B cell (primary cell): ENCODE results near the gene MAML3. TPM values are rescaled to one million over a fixed set of nuclear protein-coding genes. Genes with fewer than 3 reads are reported as not detected.

Experiments
- ATAC-seq: fragments of 200-7000 bp; cut with Tn5 transposase; one replicate; pipeline ENCODE4 v1.10.0; 2021; ENCODE audit warnings: low read depth, mild to moderate bottlenecking, moderate number of reproducible peaks, moderate library complexity
- CTCF ChIA-PET: fragments of 350-600 bp; sonication (Branson Sonifier 250); formaldehyde crosslinking; loops from one replicate; lab custom pipeline; 2021; ENCODE audit warnings: antibody characterized with exemption, inconsistent platforms; lab: Charles Lee
- POLR2A ChIA-PET: fragments of 350-600 bp; sonication (Branson Sonifier 250); formaldehyde crosslinking; loops from one replicate; lab custom pipeline; 2021; ENCODE audit warnings: antibody characterized with exemption; lab: Charles Lee
- DNase-seq: peaks from one replicate; pipeline ENCODE4 v3.0.0; 2013
- H2AFZ ChIP-seq: 2 replicates; pipeline ENCODE4 v1.6.1; 2012; ENCODE audit warnings: mild to moderate bottlenecking, low read depth, low read length; ENCODE audit not compliant: insufficient read depth, poor library complexity, severe bottlenecking
- H3K27ac ChIP-seq, 2 donors: 1 replicate in 1 of 2; 2 replicates in 1 of 2; pipeline ENCODE4 v1.5.1; 2012 to 2013; ENCODE audit warnings: low read length in 2 of 2, mild to moderate bottlenecking in 2 of 2, moderate library complexity in 1 of 2
- H3K27me3 ChIP-seq, 4 experiments: fragments of 200-600 bp in 1 of 4; sonication (generic) in 1 of 4; replicated peaks in 1 of 4; 1 replicate in 2 of 4; 2 replicates in 2 of 4; pipeline versions ENCODE4 v1.6.1 to v1.7.0; 2013 to 2016; ENCODE audit warnings: low read length in 3 of 4, mild to moderate bottlenecking in 2 of 4, mixed read lengths in 1 of 4, moderate library complexity in 1 of 4; ENCODE audit not compliant: insufficient read depth in 4 of 4, control insufficient read depth in 3 of 4; ENCODE audit errors: control extremely low read depth in 1 of 4
- H3K36me3 ChIP-seq, 2 experiments: replicated peaks in 1 of 2; 1 replicate in 1 of 2; 2 replicates in 1 of 2; pipeline versions ENCODE4 v1.6.1 to v1.7.1; 2013; ENCODE audit warnings: low read length in 1 of 2; ENCODE audit not compliant: insufficient read depth in 2 of 2, control insufficient read depth in 1 of 2; ENCODE audit errors: control extremely low read depth in 1 of 2, extremely low read depth in 1 of 2
- H3K4me1 ChIP-seq, 2 donors: fragments of 200-600 bp in 1 of 2; sonication (generic) in 1 of 2; 1 replicate in 1 of 2; 2 replicates in 1 of 2; pipeline versions ENCODE4 v1.5.1 to v1.6.1; 2013 to 2017; ENCODE audit warnings: low read length in 2 of 2; ENCODE audit not compliant: control insufficient read depth in 2 of 2, insufficient read depth in 2 of 2
- H3K4me2 ChIP-seq: replicated peaks from 2 replicates; pipeline ENCODE3; 2012; ENCODE audit warnings: mild to moderate bottlenecking, low read depth, low read length; ENCODE audit not compliant: poor library complexity, severe bottlenecking
- H3K4me3 ChIP-seq, 5 experiments: fragments of 200-600 bp in 1 of 5; sonication (generic) in 1 of 5; 1 replicate in 3 of 5; 2 replicates in 2 of 5; pipeline versions ENCODE4 v1.5.1 to v1.7.0; 2011 to 2016; ENCODE audit warnings: low read length in 4 of 5, mild to moderate bottlenecking in 4 of 5, low read depth in 2 of 5, control low read depth in 1 of 5, moderate library complexity in 1 of 5; ENCODE audit not compliant: insufficient read depth in 1 of 5; ENCODE audit errors: control extremely low read depth in 1 of 5, extremely low read depth in 1 of 5
- H3K79me2 ChIP-seq: fragments of 200-600 bp; sonication (generic); one replicate; pipeline ENCODE4 v1.6.0; 2016; ENCODE audit warnings: low read length; ENCODE audit not compliant: control insufficient read depth, insufficient read depth
- H3K9ac ChIP-seq: fragments of 200-600 bp; sonication (generic); 2 replicates; pipeline ENCODE4 v1.6.1; 2017; ENCODE audit warnings: mild to moderate bottlenecking, low read length, moderate library complexity
- H3K9me3 ChIP-seq, 3 donors: one replicate each; pipeline versions ENCODE4 v1.6.1 to v1.7.1; 2013; ENCODE audit warnings: low read length in 2 of 3; ENCODE audit not compliant: control insufficient read depth in 2 of 3, insufficient read depth in 1 of 3; ENCODE audit errors: control extremely low read depth in 1 of 3
- H4K20me1 ChIP-seq: 2 replicates; pipeline ENCODE4 v1.6.0; 2012; ENCODE audit warnings: mild to moderate bottlenecking, low read length; ENCODE audit not compliant: insufficient read depth, control insufficient read depth, poor library complexity, severe bottlenecking
- H3K27ac Mint-ChIP-seq: one replicate; pipeline ENCODE4 v1.8.0; 2021; ENCODE audit warnings: mixed read lengths
- H3K27me3 Mint-ChIP-seq: one replicate; pipeline ENCODE4 v1.8.0; 2021; ENCODE audit warnings: mixed read lengths
- H3K4me1 Mint-ChIP-seq: one replicate; pipeline ENCODE4 v1.8.0; 2021; ENCODE audit warnings: mixed read lengths
- H3K4me3 Mint-ChIP-seq: one replicate; pipeline ENCODE4 v1.8.0; 2021; ENCODE audit warnings: mixed read lengths
- H3K9me3 Mint-ChIP-seq: one replicate; pipeline ENCODE4 v1.8.0; 2022; ENCODE audit warnings: mixed read lengths; ENCODE audit not compliant: insufficient read depth
- CTCF ChIP-seq: fragments of 200-600 bp; IDR thresholded peaks from one replicate; pipeline ENCODE4 v1.8.0; 2022; ENCODE audit warnings: antibody characterized with exemption, mild to moderate bottlenecking
- EZH2 ChIP-seq: IDR thresholded peaks from 2 replicates; pipeline ENCODE4 v1.6.1; 2012; ENCODE audit warnings: borderline replicate concordance, low read depth, mild to moderate bottlenecking, moderate library complexity, low read length; ENCODE audit not compliant: insufficient read depth, poor library complexity, severe bottlenecking
- WGBS: methylation state at CpG from one replicate; pipeline ENCODE4 v1.1.5; 2013; ENCODE audit warnings: missing lambda C conversion rate; ENCODE audit not compliant: insufficient coverage; 5-methylcytosine and 5-hydroxymethylcytosine counted together
- intact Hi-C: fragments of 100-400 bp; cut with micrococcal nuclease; formaldehyde crosslinking; loops from one replicate; pipeline ENCODE4 v1.10.0; 2022
- polyA plus RNA-seq: library from polyadenylated mRNA; depleted of rRNA; stranded (reverse); fragments of >200 nt; gene quantifications from 2 replicates; pipeline ENCODE4 v1.2.3, GENCODE V29; 2012
- total RNA-seq, 2 donors: library from RNA; stranded (reverse); fragments of 120-200 nt in 1 of 2; gene quantifications; 1 replicate in 1 of 2; 2 replicates in 1 of 2; pipeline versions ENCODE4 v1.2.3 to v1.2.4, GENCODE V29; 2013 to 2022

Gene MAML3
- total and polyA plus RNA-seq, 2 donors (not counting 1 experiment from before 2014, with no cell fraction given), result 0.94 to 5.3 TPM

GRCh38 chr4:139754938-139755337 lies 399.0 kb downstream of the MAML3 start:
- intact Hi-C loops, result no loop called here
- H3K4me1 Mint-ChIP-seq, result no peaks in the 10 kb centered on the region
- CTCF ChIA-PET, result no interaction called here

GRCh38 chr4:139753686-139754085 lies 400.3 kb downstream of the MAML3 start:
- H3K27me3 Mint-ChIP-seq, result peaks cover 3% of the 10 kb centered on the region
- no peak overlapping the region for H3K4me3 ChIP-seq
- no peaks in the 10 kb centered on the region for H3K9me3 ChIP-seq
- H3K9me3 Mint-ChIP-seq, result no peaks in the 10 kb centered on the region
- no peak overlapping the region for H3K27ac Mint-ChIP-seq
- no peaks in the 10 kb centered on the region for H3K4me1 Mint-ChIP-seq
- H3K27ac ChIP-seq, result no peak overlapping the region
- H3K36me3 ChIP-seq, result no peaks in the 10 kb centered on the region
- H3K9ac ChIP-seq, result no peak overlapping the region
- no peak overlapping the region for H2AFZ ChIP-seq
- TF ChIP-seq CTCF (no peak), EZH2 (no peak)
- ChIA-PET CTCF (no interaction called here), POLR2A (no interaction called here)
- H3K4me1 ChIP-seq, result no peaks in the 10 kb centered on the region
- ATAC-seq (no peak), DNase-seq (no peak)
- no CpG with 5 or more reads among the region's 3 CpGs for WGBS
- no peak overlapping the region for H3K4me2 ChIP-seq
- H3K79me2 ChIP-seq, result no peaks in the 10 kb centered on the region
- intact Hi-C loops, result no loop called here
- no peaks in the 10 kb centered on the region for H4K20me1 ChIP-seq
- H3K27me3 ChIP-seq, result no peaks in the 10 kb centered on the region
- no peak overlapping the region for H3K4me3 Mint-ChIP-seq

More at GRCh38 chr4:139754938-139755337, 399.0 kb downstream of the MAML3 start:
- H3K4me3 Mint-ChIP-seq, result no peak overlapping the region
- Histone ChIP-seq H3K4me1 (no peaks in the 10 kb centered on the region), H3K79me2 (no peaks in the 10 kb centered on the region), H3K9ac (no peak overlapping the region), H3K27ac (no peak overlapping the region), H3K4me3 (no peak overlapping the region), H3K9me3 (no peaks in the 10 kb centered on the region), H4K20me1 (no peaks in the 10 kb centered on the region), H3K4me2 (no peak overlapping the region), H3K27me3 (no peaks in the 10 kb centered on the region), H2AFZ (no peak overlapping the region), H3K36me3 (no peaks in the 10 kb centered on the region)
- no peak for ATAC-seq
- no peak overlapping the region for H3K27ac Mint-ChIP-seq
- H3K9me3 Mint-ChIP-seq, result no peaks in the 10 kb centered on the region
- 86% methylated on average over 12 of the region's 12 CpGs for WGBS
- no peak for DNase-seq
- POLR2A ChIA-PET, result no interaction called here
- TF ChIP-seq CTCF (no peak), EZH2 (no peak)
- peaks cover 6% of the 10 kb centered on the region for H3K27me3 Mint-ChIP-seq
